GM12872 (cell line): ENCODE measurements around the gene IL12RB2.
A peak's percentile ranks its signal among the peaks of the same experiment; 100 is the strongest.

Experiments used
- TF ChIP-seq, protein P1 (sequence below): IDR thresholded peaks from 3 replicates; pipeline ENCODE4 v1.5.1; 2011; ENCODE audit warnings: low read depth, mild to moderate bottlenecking, low read length, moderate library complexity; ENCODE audit not compliant: insufficient read depth

The IL12RB2 gene

DNA sequence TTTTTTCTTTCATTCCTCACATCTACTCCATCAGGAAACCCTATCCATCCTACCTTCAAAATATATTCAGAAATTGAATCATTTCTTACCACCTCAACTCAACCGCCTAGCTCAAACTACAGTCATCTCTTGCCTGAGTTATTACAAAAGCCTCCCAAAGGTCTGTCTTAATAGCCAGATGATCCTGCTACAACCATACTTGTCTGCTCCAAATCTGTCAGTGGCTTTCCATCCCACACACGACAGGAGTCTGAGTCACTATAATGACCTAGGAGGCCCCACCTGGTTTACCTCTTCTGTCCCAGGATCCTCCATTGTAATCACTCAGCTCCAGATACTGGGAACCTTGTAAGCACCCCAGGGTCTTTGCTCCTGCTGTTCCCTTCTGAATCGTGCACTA is 37.1 kb upstream of the IL12RB2 start:
- TF ChIP-seq, protein P1, sequence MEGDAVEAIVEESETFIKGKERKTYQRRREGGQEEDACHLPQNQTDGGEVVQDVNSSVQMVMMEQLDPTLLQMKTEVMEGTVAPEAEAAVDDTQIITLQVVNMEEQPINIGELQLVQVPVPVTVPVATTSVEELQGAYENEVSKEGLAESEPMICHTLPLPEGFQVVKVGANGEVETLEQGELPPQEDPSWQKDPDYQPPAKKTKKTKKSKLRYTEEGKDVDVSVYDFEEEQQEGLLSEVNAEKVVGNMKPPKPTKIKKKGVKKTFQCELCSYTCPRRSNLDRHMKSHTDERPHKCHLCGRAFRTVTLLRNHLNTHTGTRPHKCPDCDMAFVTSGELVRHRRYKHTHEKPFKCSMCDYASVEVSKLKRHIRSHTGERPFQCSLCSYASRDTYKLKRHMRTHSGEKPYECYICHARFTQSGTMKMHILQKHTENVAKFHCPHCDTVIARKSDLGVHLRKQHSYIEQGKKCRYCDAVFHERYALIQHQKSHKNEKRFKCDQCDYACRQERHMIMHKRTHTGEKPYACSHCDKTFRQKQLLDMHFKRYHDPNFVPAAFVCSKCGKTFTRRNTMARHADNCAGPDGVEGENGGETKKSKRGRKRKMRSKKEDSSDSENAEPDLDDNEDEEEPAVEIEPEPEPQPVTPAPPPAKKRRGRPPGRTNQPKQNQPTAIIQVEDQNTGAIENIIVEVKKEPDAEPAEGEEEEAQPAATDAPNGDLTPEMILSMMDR, result no peak

DNA sequence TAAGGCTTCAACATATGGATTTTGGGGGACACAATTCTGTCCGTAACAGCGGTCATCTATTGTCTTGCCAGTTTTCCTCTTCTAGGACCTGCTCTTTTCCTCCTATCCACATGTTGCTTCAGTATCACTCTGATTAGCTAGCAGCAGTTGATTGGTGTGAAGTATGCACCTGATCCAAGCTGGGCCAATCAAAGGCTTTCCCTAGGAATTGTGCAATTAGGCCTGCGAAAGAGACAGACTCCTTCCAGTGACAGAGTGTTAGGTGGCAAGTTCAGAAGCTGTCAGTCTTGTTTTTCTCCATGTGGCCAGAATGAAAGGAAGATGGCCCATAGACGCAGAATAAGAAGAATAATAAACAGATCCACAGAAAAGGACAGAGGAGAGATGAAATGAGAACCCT is 34.1 kb upstream of the IL12RB2 start:
- TF ChIP-seq, protein P1, result no peak

DNA sequence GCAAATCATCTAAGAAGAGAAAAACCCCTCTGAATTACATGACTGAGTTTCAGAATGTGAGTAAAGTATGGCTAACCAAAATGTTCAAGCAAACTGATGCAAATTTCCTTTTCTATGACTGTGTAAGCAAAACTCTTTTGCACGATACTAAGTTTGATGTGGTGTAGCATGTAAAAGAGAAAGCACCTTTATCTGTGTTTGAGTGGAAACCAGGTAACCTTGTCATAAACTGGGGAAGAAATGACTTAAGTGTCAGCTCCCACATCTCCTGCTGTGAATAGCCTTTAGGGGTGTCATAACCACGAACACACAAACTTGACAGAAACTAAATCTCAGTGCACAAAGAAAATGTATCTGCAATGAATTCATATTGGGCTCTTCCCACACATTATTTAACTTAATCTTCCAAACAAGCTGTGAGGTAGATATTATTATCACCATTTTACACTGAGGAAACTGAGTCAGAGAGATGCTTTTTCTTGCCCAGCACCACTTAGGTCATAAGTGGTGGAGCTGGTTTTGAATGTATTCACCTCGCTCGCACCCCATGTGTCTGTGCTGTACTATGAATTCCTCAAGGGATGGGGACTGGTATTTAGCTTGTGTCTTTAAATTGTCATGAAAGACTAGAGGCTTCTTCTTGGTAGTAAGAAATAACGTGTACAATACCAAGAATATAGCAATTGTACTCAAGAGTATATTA is 32.9 kb upstream of the IL12RB2 start:
- TF ChIP-seq, protein P1, result no peak

DNA sequence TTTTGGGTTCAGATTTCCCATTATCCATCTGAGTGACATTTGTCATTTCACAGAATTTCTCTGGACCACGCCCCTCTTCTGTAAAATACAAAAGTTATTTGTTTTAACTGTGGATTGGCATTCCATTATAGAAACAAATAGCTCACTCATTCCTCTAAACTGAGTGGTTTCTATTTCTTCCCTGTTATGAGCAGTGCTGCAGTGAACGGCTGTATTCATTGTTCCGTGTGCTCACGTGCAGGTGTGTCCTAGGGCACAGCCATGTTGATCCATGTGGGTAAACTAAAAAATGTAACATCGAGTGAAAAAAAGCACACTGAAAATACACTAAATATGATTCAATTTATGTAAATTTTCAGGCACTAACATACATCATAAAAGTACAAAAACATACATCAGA is 27.0 kb upstream of the IL12RB2 start:
- TF ChIP-seq, protein P1, result no peak

DNA sequence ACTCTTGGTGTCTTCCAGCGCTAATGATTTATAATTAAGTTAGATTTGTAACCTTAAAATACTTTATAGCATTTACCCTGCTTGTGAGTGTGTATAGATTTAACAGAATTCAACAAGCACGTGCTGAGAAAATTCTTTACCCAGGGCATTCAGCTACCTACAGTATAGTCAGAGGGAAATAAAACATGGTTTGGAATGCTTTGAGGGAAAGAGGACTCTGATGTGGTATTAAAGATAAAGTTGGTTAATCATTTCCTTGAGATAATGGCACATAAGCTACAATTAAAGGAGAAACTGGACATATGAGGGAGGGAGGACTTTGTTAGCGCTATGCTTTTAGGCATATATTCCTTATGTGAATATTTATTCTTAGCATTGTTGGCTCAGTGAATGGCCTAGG is 26.4 kb upstream of the IL12RB2 start:
- TF ChIP-seq, protein P1, result no peak

DNA sequence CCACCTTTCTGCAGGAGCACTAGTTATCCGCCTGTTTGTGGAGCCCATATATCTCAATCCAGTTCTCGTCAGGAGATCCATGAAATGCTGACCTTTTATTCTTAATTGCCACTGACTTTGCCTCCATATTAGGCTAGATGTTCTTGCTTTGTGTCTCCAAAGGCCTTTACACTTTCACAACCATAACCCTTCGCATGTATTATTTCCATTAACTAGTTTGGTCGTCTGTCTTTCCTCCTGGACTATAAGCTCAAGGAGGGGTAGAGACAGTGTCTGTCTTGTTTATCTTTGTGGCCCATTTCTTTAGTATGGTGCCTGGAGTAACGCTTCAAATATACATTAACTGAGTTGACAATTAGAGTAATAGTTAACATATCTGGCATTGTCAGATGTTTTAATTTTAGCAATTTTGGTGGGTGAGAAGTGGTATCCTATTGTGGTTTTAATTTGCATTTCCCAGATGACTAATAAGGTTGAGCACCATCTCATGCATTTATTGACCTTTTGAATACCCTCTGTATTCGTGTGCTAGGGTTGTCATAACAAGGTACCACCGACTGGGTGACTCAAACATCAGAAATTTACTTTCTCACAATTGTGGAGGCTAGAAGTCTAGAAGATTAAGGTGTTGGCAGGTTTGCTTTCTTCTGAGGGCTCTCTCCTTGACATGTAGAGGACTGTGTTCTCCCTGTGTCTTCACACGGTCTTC is 21.7 kb upstream of the IL12RB2 start:
- TF ChIP-seq, protein P1, result 0 out of 3 replicates have a peak, but pooled peaks have one; percentile 27

DNA sequence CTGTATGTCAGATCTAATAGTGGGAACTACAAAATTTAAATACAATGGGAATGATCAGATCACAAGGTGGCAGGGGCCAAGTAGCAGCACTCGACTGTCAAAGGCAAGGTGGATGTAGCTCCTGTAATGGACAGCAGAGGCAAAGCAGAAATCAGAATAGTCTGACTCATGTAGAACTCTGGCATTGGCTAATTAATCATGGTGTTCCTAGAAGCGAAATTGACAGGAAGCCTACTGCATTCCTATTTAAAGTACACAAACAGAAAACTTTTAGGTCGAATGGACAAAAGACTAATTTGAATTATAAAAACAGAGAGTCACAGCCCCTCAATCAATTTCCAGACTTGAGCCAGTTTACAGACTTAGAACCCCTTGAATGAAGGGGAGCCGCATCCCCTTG is 17.4 kb upstream of the IL12RB2 start:
- TF ChIP-seq, protein P1, result no peak
